HepG2 (cell line): Measurements from ENCODE around the gene NUDT22. TPM values are rescaled to one million over a fixed set of nuclear protein-coding genes. Genes with fewer than 3 reads are reported as not detected.

Source experiments
- FOXK2 ChIP-seq: fragments of 450-650 bp; IDR thresholded peaks from 2 replicates; pipeline ENCODE4 v1.6.1; 2016
- GATAD1 ChIP-seq: IDR thresholded peaks from 2 replicates; pipeline ENCODE4 v1.6.1; 2016; ENCODE audit warnings: missing genetic modification reagents, missing compliant biosample characterization
- GZF1 ChIP-seq: sonication (generic); formaldehyde crosslinking; IDR thresholded peaks from 2 replicates; pipeline ENCODE4 v1.5.1; 2020; ENCODE audit warnings: mild to moderate bottlenecking, missing genetic modification reagents
- MIER3 ChIP-seq: IDR thresholded peaks from 2 replicates; pipeline ENCODE4 v1.6.1; 2016; ENCODE audit warnings: missing compliant biosample characterization, borderline replicate concordance
- MLLT10 ChIP-seq: sonication (generic); formaldehyde crosslinking; IDR thresholded peaks from 2 replicates; pipeline ENCODE4 v1.4.0; 2020; ENCODE audit warnings: missing genetic modification reagents
- RAD21 ChIP-seq: fragments of 450-650 bp; formaldehyde crosslinking; IDR thresholded peaks from 2 replicates; pipeline ENCODE4 v1.5.0; 2020; ENCODE audit warnings: mild to moderate bottlenecking
- SETDB1 ChIP-seq: sonication (generic); formaldehyde crosslinking; IDR thresholded peaks from 2 replicates; pipeline ENCODE4 v1.5.1; 2020; ENCODE audit warnings: missing genetic modification reagents, mild to moderate bottlenecking, borderline replicate concordance
- SYNCRIP ChIP-seq: fragments of 200-400 bp; formaldehyde crosslinking; IDR thresholded peaks from 2 replicates; pipeline ENCODE4 v1.6.1; 2018; ENCODE audit warnings: mild to moderate bottlenecking, low read depth, low read length; ENCODE audit not compliant: insufficient read depth
- ZC3H4 ChIP-seq: sonication (generic); formaldehyde crosslinking; IDR thresholded peaks from 2 replicates; pipeline ENCODE4 v1.4.0; 2020; ENCODE audit warnings: missing genetic modification reagents, borderline replicate concordance
- ZNF547 ChIP-seq: sonication (generic); formaldehyde crosslinking; IDR thresholded peaks from 2 replicates; pipeline ENCODE4 v1.5.1; 2020; ENCODE audit warnings: mild to moderate bottlenecking, missing genetic modification reagents
- ZNF780A ChIP-seq: sonication (generic); formaldehyde crosslinking; IDR thresholded peaks from 2 replicates; pipeline ENCODE4 v1.8.0; 2022; ENCODE audit warnings: mild to moderate bottlenecking, missing genetic modification reagents, moderate library complexity
- ZNF83 ChIP-seq: sonication (generic); formaldehyde crosslinking; IDR thresholded peaks from 2 replicates; pipeline ENCODE4 v1.4.0; 2020; ENCODE audit warnings: missing genetic modification reagents, mild to moderate bottlenecking, borderline replicate concordance
- polyA plus RNA-seq, 8 experiments: library from polyadenylated mRNA; depleted of rRNA in 3 of 8; stranded (reverse) in 7 of 8; unstranded in 1 of 8; fragments of >200 nt; fragmentation: Illumina TruSeq in 4 of 8; extraction: Trizol in 4 of 8; gene quantifications; 2 replicates each; pipeline versions ENCODE4 v1.2.1 to v1.2.3, GENCODE V29; 2011 to 2016; ENCODE audit warnings: low read depth in 4 of 8, missing spikeins in 1 of 8, mixed read lengths in 1 of 8; ENCODE audit not compliant: insufficient read depth in 1 of 8
- total RNA-seq, 5 experiments: library from RNA; depleted of rRNA; stranded (reverse); fragments of >200 nt; fragmentation: Illumina TruSeq; extraction: Trizol; gene quantifications; 2 replicates each; pipeline ENCODE4 v1.2.3, GENCODE V29; 2016; ENCODE audit warnings: low read depth in 1 of 5
- TF ChIP-seq, protein P1 (sequence below): IDR thresholded peaks from 2 replicates; pipeline ENCODE4 v1.6.1; 2012; ENCODE audit warnings: low read depth, low read length, improper control_type of control experiment
- TF ChIP-seq, protein P2 (sequence below): sonication (generic); formaldehyde crosslinking; IDR thresholded peaks from 2 replicates; pipeline ENCODE4 v1.4.0; 2020; ENCODE audit warnings: missing genetic modification reagents
- TF ChIP-seq, protein P3 (sequence below): sonication (generic); formaldehyde crosslinking; IDR thresholded peaks from 2 replicates; pipeline ENCODE4 v1.8.0; 2022; ENCODE audit warnings: low read depth, missing genetic modification reagents
- TF ChIP-seq, protein P4 (sequence below): sonication (generic); formaldehyde crosslinking; IDR thresholded peaks from 2 replicates; pipeline ENCODE4 v1.8.0; 2022; ENCODE audit warnings: missing genetic modification reagents, mild to moderate bottlenecking, borderline replicate concordance
- TF ChIP-seq, protein P5 (sequence below): sonication (generic); formaldehyde crosslinking; IDR thresholded peaks from 2 replicates; pipeline ENCODE4 v1.5.0; 2020; ENCODE audit warnings: mild to moderate bottlenecking, missing genetic modification reagents
- TF ChIP-seq, protein P6 (sequence below): sonication (generic); formaldehyde crosslinking; IDR thresholded peaks from 2 replicates; pipeline ENCODE4 v1.4.0; 2020; ENCODE audit warnings: missing genetic modification reagents
- TF ChIP-seq, protein P7 (sequence below): sonication (generic); formaldehyde crosslinking; IDR thresholded peaks from 2 replicates; pipeline ENCODE4 v1.5.0; 2020; ENCODE audit warnings: missing genetic modification reagents

The NUDT22 gene
- total and polyA plus RNA-seq, 2 of the 13 experiments (the other 11 are each of a cell fraction or from before 2014, with no cell fraction given) = 33.5 to 39.8 TPM

DNA sequence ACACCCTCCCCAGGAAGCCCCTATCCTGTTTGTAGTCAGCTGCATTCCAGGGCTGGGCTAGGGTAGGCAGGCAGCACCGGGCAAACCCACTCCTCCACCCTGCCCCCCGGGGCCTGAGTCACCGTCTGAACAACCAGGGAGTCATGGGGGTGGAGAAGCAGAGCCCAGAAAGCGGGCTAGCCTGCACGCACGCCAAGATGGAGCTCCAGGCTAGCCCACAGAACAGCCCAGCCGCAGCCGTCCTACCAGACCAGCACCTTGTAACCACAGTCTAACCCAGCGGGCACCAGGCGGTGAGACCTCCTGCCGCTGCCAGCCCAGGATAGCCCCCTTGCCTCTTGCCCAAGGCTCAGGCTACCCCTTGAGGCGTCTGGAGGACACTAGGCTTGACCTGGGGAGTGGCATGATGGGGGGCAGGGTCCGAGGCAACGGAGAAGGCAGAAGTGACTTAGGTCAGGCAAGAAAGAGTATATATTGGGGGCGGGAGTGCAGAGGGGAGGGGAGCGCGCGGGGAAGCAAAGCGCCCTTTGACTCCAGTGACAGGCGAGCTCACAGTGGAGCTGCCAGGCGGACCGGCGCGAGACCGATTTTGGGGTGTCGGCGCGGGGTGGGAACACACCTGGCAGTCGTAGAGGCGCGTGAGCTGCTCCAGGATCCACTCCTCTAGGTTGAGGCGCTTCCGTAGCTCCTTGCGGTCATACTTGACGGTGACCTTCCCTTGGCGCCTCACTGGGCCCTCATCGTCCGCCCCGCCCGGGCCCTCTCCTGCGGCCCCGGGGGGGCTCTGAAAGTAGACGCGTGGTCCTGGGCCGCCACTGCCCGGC, 19.9 kb downstream of the NUDT22 start (continued):
- TF ChIP-seq, protein P1, sequence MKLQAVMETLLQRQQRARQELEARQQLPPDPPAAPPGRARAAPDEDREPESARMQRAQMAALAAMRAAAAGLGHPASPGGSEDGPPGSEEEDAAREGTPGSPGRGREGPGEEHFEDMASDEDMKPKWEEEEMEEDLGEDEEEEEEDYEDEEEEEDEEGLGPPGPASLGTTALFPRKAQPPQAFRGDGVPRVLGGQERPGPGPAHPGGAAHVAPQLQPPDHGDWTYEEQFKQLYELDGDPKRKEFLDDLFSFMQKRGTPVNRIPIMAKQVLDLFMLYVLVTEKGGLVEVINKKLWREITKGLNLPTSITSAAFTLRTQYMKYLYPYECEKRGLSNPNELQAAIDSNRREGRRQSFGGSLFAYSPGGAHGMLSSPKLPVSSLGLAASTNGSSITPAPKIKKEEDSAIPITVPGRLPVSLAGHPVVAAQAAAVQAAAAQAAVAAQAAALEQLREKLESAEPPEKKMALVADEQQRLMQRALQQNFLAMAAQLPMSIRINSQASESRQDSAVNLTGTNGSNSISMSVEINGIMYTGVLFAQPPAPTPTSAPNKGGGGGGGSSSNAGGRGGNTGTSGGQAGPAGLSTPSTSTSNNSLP = no peak
- TF ChIP-seq, protein P2, sequence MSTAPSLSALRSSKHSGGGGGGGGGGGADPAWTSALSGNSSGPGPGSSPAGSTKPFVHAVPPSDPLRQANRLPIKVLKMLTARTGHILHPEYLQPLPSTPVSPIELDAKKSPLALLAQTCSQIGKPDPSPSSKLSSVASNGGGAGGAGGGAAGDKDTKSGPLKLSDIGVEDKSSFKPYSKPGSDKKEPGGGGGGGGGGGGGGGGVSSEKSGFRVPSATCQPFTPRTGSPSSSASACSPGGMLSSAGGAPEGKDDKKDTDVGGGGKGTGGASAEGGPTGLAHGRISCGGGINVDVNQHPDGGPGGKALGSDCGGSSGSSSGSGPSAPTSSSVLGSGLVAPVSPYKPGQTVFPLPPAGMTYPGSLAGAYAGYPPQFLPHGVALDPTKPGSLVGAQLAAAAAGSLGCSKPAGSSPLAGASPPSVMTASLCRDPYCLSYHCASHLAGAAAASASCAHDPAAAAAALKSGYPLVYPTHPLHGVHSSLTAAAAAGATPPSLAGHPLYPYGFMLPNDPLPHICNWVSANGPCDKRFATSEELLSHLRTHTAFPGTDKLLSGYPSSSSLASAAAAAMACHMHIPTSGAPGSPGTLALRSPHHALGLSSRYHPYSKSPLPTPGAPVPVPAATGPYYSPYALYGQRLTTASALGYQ = no peak
- TF ChIP-seq RAD21 (no peak), GZF1 (CRISPR knock-in tag) (no peak), ZC3H4 (CRISPR knock-in tag) (no peak), GATAD1 (CRISPR knock-in tag) (no peak), ZNF547 (CRISPR knock-in tag) (no peak; the same call in 1 of the 2 replicates), MLLT10 (CRISPR knock-in tag) (no peak), ZNF780A (CRISPR knock-in tag) (0 out of 2 replicates have a peak, but pooled peaks have one; percentile 3), SETDB1 (no peak), SYNCRIP (no peak), FOXK2 (no peak), ZNF83 (CRISPR knock-in tag) (0 out of 2 replicates have a peak, but pooled peaks have one; percentile 37), MIER3 (CRISPR knock-in tag) (no peak)
- TF ChIP-seq, protein P3, sequence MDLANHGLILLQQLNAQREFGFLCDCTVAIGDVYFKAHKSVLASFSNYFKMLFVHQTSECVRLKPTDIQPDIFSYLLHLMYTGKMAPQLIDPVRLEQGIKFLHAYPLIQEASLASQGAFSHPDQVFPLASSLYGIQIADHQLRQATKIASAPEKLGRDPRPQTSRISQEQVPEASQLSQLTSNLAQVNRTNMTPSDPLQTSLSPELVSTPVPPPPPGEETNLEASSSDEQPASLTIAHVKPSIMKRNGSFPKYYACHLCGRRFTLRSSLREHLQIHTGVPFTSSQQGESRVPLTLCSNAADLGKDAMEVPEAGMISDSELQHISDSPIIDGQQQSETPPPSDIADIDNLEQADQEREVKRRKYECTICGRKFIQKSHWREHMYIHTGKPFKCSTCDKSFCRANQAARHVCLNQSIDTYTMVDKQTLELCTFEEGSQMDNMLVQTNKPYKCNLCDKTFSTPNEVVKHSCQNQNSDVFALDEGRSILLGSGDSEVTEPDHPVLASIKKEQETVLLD (CRISPR knock-in tag) = no peak
- TF ChIP-seq, protein P4, sequence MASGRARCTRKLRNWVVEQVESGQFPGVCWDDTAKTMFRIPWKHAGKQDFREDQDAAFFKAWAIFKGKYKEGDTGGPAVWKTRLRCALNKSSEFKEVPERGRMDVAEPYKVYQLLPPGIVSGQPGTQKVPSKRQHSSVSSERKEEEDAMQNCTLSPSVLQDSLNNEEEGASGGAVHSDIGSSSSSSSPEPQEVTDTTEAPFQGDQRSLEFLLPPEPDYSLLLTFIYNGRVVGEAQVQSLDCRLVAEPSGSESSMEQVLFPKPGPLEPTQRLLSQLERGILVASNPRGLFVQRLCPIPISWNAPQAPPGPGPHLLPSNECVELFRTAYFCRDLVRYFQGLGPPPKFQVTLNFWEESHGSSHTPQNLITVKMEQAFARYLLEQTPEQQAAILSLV (CRISPR knock-in tag) = peak; percentile 31; the same call in 1 of the 2 replicates
- TF ChIP-seq, protein P5, sequence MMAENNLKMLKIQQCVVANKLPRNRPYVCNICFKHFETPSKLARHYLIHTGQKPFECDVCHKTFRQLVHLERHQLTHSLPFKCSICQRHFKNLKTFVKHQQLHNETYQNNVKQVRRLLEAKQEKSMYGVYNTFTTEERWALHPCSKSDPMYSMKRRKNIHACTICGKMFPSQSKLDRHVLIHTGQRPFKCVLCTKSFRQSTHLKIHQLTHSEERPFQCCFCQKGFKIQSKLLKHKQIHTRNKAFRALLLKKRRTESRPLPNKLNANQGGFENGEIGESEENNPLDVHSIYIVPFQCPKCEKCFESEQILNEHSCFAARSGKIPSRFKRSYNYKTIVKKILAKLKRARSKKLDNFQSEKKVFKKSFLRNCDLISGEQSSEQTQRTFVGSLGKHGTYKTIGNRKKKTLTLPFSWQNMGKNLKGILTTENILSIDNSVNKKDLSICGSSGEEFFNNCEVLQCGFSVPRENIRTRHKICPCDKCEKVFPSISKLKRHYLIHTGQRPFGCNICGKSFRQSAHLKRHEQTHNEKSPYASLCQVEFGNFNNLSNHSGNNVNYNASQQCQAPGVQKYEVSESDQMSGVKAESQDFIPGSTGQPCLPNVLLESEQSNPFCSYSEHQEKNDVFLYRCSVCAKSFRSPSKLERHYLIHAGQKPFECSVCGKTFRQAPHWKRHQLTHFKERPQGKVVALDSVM = no peak
- TF ChIP-seq, protein P6, sequence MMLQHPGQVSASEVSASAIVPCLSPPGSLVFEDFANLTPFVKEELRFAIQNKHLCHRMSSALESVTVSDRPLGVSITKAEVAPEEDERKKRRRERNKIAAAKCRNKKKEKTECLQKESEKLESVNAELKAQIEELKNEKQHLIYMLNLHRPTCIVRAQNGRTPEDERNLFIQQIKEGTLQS (CRISPR knock-in tag) = no peak
- TF ChIP-seq, protein P7, sequence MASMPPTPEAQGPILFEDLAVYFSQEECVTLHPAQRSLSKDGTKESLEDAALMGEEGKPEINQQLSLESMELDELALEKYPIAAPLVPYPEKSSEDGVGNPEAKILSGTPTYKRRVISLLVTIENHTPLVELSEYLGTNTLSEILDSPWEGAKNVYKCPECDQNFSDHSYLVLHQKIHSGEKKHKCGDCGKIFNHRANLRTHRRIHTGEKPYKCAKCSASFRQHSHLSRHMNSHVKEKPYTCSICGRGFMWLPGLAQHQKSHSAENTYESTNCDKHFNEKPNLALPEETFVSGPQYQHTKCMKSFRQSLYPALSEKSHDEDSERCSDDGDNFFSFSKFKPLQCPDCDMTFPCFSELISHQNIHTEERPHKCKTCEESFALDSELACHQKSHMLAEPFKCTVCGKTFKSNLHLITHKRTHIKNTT (CRISPR knock-in tag) = no peak
